ENCODE results near the gene TMEM175. TPM values are rescaled to one million over a fixed set of nuclear protein-coding genes. Genes with fewer than 3 reads are reported as not detected.

The TMEM175 gene
- total and polyA plus RNA-seq, 2 of the 13 experiments (the other 11 are each of a cell fraction or from before 2014, with no cell fraction given) = 5.1 to 9.9 TPM

DNA sequence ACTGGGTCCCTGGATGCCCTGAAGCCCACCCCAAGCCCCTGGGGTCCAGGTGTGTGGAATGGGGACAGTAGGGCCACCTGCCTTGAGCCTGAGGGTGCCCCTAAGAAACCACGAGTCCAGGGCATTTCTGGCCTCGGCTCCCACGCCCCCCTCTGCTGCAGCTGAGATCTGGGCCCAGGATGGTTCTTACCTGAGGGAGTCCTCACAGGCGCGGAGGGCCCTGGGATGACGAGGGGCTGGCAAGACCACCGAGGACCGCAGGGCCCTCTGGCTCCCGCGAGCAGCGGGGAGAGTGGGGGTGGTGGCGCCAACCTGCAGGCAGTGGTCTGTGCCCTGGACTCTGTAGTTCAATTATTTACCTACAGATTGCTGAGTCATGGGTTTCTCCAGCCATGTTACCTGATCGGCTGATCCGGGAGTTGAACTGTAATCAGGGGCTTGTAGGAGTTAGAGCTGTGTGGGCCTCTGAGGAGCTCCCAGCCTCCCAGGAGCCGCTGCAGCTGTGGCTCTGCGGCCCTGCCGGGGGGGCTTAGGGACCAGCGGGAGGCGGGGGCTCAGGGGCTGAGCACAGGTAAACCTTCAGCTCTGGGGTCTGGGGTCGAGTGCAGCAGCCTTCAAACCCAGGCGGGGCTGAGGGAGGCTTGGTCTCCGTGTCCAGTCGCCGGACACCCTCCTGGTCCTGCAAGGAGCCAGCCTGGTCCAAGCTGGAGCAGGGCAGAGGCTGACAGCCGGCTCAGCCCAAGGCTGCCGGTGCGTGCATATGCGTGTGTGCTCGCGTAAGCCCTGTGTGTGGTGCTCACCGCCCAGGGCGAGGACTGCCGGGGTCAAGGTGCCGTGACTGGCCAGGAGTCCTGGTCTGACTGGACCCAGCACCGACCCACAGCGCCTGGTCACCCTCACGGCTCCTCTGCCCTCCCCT is 61.1 kb downstream of the TMEM175 start, which contains the start of gene SLC26A1 (continued):
- TF ChIP-seq TFAP4 (IDR thresholded peaks at IDR 0.05; ENCODE audit: borderline replicate concordance, low read depth) = peak; percentile 77; the same call in 1 of the 2 replicates
- TF ChIP-seq RBFOX2 (IDR thresholded peaks at IDR 0.05; ENCODE audit: low read depth, low read length) = peak; percentile 78
- no peak for TF ChIP-seq RELA (CRISPR knock-in tag; IDR thresholded peaks at IDR 0.05)
- TF ChIP-seq ZFX (CRISPR knock-in tag; IDR thresholded peaks at IDR 0.05; ENCODE audit: low read depth) = peak; percentile 77
- no peak for TF ChIP-seq ZNF891 (CRISPR knock-in tag; IDR thresholded peaks at IDR 0.05)
- peak; percentile 10; the same call in 1 of the 2 replicates for TF ChIP-seq POGZ (CRISPR knock-in tag; IDR thresholded peaks at IDR 0.05)
- TF ChIP-seq ZMYM4 (CRISPR knock-in tag; IDR thresholded peaks at IDR 0.05) = 0 out of 2 replicates have a peak, but pooled peaks have one; percentile 42
- TF ChIP-seq ZNF20 (CRISPR knock-in tag; IDR thresholded peaks at IDR 0.05) = no peak
- peak; percentile 20 for TF ChIP-seq NRL (CRISPR knock-in tag; IDR thresholded peaks at IDR 0.05; ENCODE audit: borderline replicate concordance)
- peak; percentile 74; the same call in 1 of the 2 replicates for TF ChIP-seq MXD4 (CRISPR knock-in tag; IDR thresholded peaks at IDR 0.05)
- TF ChIP-seq, protein P1, sequence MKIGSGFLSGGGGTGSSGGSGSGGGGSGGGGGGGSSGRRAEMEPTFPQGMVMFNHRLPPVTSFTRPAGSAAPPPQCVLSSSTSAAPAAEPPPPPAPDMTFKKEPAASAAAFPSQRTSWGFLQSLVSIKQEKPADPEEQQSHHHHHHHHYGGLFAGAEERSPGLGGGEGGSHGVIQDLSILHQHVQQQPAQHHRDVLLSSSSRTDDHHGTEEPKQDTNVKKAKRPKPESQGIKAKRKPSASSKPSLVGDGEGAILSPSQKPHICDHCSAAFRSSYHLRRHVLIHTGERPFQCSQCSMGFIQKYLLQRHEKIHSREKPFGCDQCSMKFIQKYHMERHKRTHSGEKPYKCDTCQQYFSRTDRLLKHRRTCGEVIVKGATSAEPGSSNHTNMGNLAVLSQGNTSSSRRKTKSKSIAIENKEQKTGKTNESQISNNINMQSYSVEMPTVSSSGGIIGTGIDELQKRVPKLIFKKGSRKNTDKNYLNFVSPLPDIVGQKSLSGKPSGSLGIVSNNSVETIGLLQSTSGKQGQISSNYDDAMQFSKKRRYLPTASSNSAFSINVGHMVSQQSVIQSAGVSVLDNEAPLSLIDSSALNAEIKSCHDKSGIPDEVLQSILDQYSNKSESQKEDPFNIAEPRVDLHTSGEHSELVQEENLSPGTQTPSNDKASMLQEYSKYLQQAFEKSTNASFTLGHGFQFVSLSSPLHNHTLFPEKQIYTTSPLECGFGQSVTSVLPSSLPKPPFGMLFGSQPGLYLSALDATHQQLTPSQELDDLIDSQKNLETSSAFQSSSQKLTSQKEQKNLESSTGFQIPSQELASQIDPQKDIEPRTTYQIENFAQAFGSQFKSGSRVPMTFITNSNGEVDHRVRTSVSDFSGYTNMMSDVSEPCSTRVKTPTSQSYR (CRISPR knock-in tag; IDR thresholded peaks at IDR 0.05; ENCODE audit: borderline replicate concordance) = peak; percentile 90
- TF ChIP-seq ELF3 (CRISPR knock-in tag; IDR thresholded peaks at IDR 0.05) = no peak
- TF ChIP-seq, protein P2, sequence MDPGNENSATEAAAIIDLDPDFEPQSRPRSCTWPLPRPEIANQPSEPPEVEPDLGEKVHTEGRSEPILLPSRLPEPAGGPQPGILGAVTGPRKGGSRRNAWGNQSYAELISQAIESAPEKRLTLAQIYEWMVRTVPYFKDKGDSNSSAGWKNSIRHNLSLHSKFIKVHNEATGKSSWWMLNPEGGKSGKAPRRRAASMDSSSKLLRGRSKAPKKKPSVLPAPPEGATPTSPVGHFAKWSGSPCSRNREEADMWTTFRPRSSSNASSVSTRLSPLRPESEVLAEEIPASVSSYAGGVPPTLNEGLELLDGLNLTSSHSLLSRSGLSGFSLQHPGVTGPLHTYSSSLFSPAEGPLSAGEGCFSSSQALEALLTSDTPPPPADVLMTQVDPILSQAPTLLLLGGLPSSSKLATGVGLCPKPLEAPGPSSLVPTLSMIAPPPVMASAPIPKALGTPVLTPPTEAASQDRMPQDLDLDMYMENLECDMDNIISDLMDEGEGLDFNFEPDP (CRISPR knock-in tag; conservative IDR thresholded peaks at IDR 0.05) = 0 out of 2 replicates have a peak, but pooled peaks have one; percentile 92
- peak; percentile 56; the same call in 1 of the 2 replicates for TF ChIP-seq ZSCAN21 (CRISPR knock-in tag; IDR thresholded peaks at IDR 0.05; ENCODE audit: borderline replicate concordance)
- no peak for TF ChIP-seq GABPA (IDR thresholded peaks at IDR 0.05; ENCODE audit: low read depth, low read length)
- TF ChIP-seq GABPA (CRISPR knock-in tag; IDR thresholded peaks at IDR 0.05; ENCODE audit: low read depth) = no peak
- peak; percentile 22; the same call in 1 of the 2 replicates for TF ChIP-seq CHD4 (IDR thresholded peaks at IDR 0.05; ENCODE audit: borderline replicate concordance, low read length)
- TF ChIP-seq ZNF788 (CRISPR knock-in tag; IDR thresholded peaks at IDR 0.05; ENCODE audit: borderline replicate concordance) = peak; percentile 73
- peak; percentile 42; the same call in 1 of the 2 replicates for TF ChIP-seq ARNT2 (CRISPR knock-in tag; IDR thresholded peaks at IDR 0.05; ENCODE audit: low read depth)
- TF ChIP-seq, protein P3, sequence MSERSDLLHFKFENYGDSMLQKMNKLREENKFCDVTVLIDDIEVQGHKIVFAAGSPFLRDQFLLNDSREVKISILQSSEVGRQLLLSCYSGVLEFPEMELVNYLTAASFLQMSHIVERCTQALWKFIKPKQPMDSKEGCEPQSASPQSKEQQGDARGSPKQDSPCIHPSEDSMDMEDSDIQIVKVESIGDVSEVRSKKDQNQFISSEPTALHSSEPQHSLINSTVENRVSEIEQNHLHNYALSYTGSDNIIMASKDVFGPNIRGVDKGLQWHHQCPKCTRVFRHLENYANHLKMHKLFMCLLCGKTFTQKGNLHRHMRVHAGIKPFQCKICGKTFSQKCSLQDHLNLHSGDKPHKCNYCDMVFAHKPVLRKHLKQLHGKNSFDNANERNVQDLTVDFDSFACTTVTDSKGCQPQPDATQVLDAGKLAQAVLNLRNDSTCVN (CRISPR knock-in tag; IDR thresholded peaks at IDR 0.05; ENCODE audit: borderline replicate concordance) = 0 out of 2 replicates have a peak, but pooled peaks have one; percentile 11
- no peak for TF ChIP-seq ZNF644 (CRISPR knock-in tag; IDR thresholded peaks at IDR 0.05; ENCODE audit: low read depth)

All from HepG2 (cell line).